GM12878 (cell line): ENCODE measurements around the gene NOL4L. TPM values are rescaled to one million over a fixed set of nuclear protein-coding genes. Genes with fewer than 3 reads are reported as not detected.
"Not testable (repeated sequence)": the region's sequence is repeated elsewhere in the genome, so short reads cannot be mapped to it uniquely, and the experiment has no call there.

Experiments used
- ATAC-seq: fragments of 200-7000 bp; cut with Tn5 transposase; 3 replicates; pipeline ENCODE4 v1.9.1; 2020; ENCODE audit warnings: mild to moderate bottlenecking, moderate library complexity
- BruUV-seq: library from RNA; stranded (reverse); fragments of 400-500 nt; replicated peaks from 2 replicates; lab custom pipeline; 2021; lab: Mats Ljungman, UMichigan
- CTCF ChIA-PET: fragments of 300-600 bp; sonication (Branson Sonifier 250); formaldehyde crosslinking; extraction: SDS; loops from one replicate; lab custom pipeline; 2021; ENCODE audit warnings: inconsistent platforms; lab: Yijun Ruan, JAX
- POLR2A ChIA-PET: fragments of 350-600 bp; formaldehyde crosslinking; extraction: SDS; loops from one replicate; lab custom pipeline; 2021; ENCODE audit warnings: inconsistent platforms; lab: Charles Lee
- RAD21 ChIA-PET: fragments of 300-600 bp; sonication (Branson Sonifier 250); formaldehyde crosslinking; loops from one replicate; lab custom pipeline; 2023; ENCODE audit warnings: antibody characterized with exemption; ENCODE audit not compliant: unreplicated experiment; lab: Charles Lee
- SMC1A ChIA-PET: fragments of 300-600 bp; sonication (Branson Sonifier 250); formaldehyde crosslinking; loops from one replicate; lab custom pipeline; 2023; ENCODE audit not compliant: unreplicated experiment, uncharacterized antibody; lab: Charles Lee
- DNase-seq: peaks from one replicate; pipeline ENCODE4 v3.0.0-alpha.2; 2011; ENCODE audit warnings: low read depth, low spot score
- FAIRE-seq: peaks from 3 replicates; lab custom pipeline; 2011; peaks lifted over from hg19 to GRCh38; lab: Jason Lieb, UNC
- H2AFZ ChIP-seq: 2 replicates; pipeline ENCODE4 v1.6.0; 2011; ENCODE audit warnings: low read depth, low read length, control low read depth; ENCODE audit not compliant: control insufficient read depth
- H3K27ac ChIP-seq: 2 replicates; pipeline ENCODE4 v1.5.1; 2011; ENCODE audit warnings: control low read depth; ENCODE audit not compliant: control insufficient read depth, insufficient read depth
- H3K27me3 ChIP-seq, 2 experiments: replicated peaks in 1 of 2; 2 replicates each; pipeline versions ENCODE4 v1.6.0 to v1.6.1; 2011; ENCODE audit warnings: low read length in 1 of 2; ENCODE audit not compliant: control insufficient read depth in 2 of 2, insufficient read depth in 2 of 2
- H3K36me3 ChIP-seq, 2 experiments: 2 replicates each; pipeline ENCODE4 v1.5.1; 2011; ENCODE audit warnings: low read length in 1 of 2; ENCODE audit not compliant: control insufficient read depth in 2 of 2, insufficient read depth in 2 of 2
- H3K4me1 ChIP-seq: 2 replicates; pipeline ENCODE4 v1.6.1; 2011; ENCODE audit warnings: mild to moderate bottlenecking, low read length, moderate library complexity, mixed read lengths; ENCODE audit not compliant: control insufficient read depth, insufficient read depth
- H3K4me2 ChIP-seq: 2 replicates; pipeline ENCODE4 v1.6.0; 2011; ENCODE audit warnings: control low read depth; ENCODE audit not compliant: control insufficient read depth, insufficient read depth
- H3K4me3 ChIP-seq: fragments of 200-600 bp; sonication (generic); 2 replicates; pipeline ENCODE4 v1.5.1; 2016
- H3K79me2 ChIP-seq: 2 replicates; pipeline ENCODE4 v1.6.0; 2011; ENCODE audit warnings: low read length; ENCODE audit not compliant: control insufficient read depth, insufficient read depth
- H3K9ac ChIP-seq: 2 replicates; pipeline ENCODE4 v1.8.0; 2011; ENCODE audit warnings: low read length, control low read depth, mixed read lengths; ENCODE audit not compliant: control insufficient read depth, insufficient read depth
- H3K9me3 ChIP-seq: replicated peaks from 3 replicates; pipeline ENCODE4 v1.5.1; 2011; ENCODE audit warnings: mild to moderate bottlenecking, low read length; ENCODE audit not compliant: control insufficient read depth, insufficient read depth
- H4K20me1 ChIP-seq: 2 replicates; pipeline ENCODE4 v1.6.0; 2011; ENCODE audit not compliant: control insufficient read depth, insufficient read depth
- BCLAF1 ChIP-seq: fragments of 450-650 bp; IDR thresholded peaks from 2 replicates; pipeline ENCODE4 v1.6.1; 2017; ENCODE audit warnings: antibody characterized with exemption, mild to moderate bottlenecking, moderate library complexity
- RUNX3 ChIP-seq: IDR thresholded peaks from 2 replicates; pipeline ENCODE4 v1.6.1; 2012; ENCODE audit warnings: low read length, inconsistent platforms
- SPI1 ChIP-seq: IDR thresholded peaks from 2 replicates; pipeline ENCODE4 v1.6.1; 2011; ENCODE audit warnings: low read depth, mild to moderate bottlenecking, low read length, moderate library complexity, borderline replicate concordance; ENCODE audit not compliant: insufficient read depth
- ZNF384 ChIP-seq: IDR thresholded peaks from 2 replicates; pipeline ENCODE4 v1.6.1; 2012; ENCODE audit warnings: low read depth, mild to moderate bottlenecking, low read length, improper control_type of control experiment, borderline replicate concordance
- WGBS: methylation state at CpG from one replicate; pipeline ENCODE4 v1.1.6; 2016; ENCODE audit warnings: low lambda C conversion rate; ENCODE audit not compliant: insufficient replicate concordance, insufficient coverage; ENCODE audit errors: missing lambda C conversion rate; 5-methylcytosine and 5-hydroxymethylcytosine counted together
- in situ Hi-C: fragments of 300-500 bp; cut with MboI; formaldehyde crosslinking; loops from 9 replicates; pipeline ENCODE4 v1.14.3; 2018; ENCODE audit warnings: mixed read lengths
- intact Hi-C: fragments of 100-400 bp; cut with micrococcal nuclease; formaldehyde crosslinking; loops from one replicate; pipeline ENCODE4 v1.14.2; 2022; ENCODE audit not compliant: unreplicated experiment
- polyA plus RNA-seq, 11 experiments: library from polyadenylated mRNA; depleted of rRNA in 4 of 11; unstranded in 6 of 11; stranded (reverse) in 5 of 11; fragments of >200 nt; fragmentation: Nextera tagmentation in 4 of 11; fragmentation: Illumina TruSeq in 1 of 11; extraction: Ambion mirVana in 4 of 11; extraction: Trizol in 1 of 11; gene quantifications; 1 replicate in 1 of 11; 2 replicates in 10 of 11; pipeline versions ENCODE4 v1.2.1 to v1.2.3, GENCODE V29; 2011 to 2016; ENCODE audit warnings: inconsistent platforms in 2 of 11, missing spikeins in 2 of 11, low read depth in 1 of 11
- total RNA-seq, 4 experiments: library from RNA; depleted of rRNA in 3 of 4; stranded (reverse); fragments of >200 nt in 3 of 4; fragmentation: Illumina TruSeq in 1 of 4; extraction: Trizol in 1 of 4; gene quantifications; 2 replicates each; pipeline versions ENCODE4 v1.2.1 to v1.2.3, GENCODE V29; 2013 to 2021
- TF ChIP-seq, protein P1 (sequence below): IDR thresholded peaks from 2 replicates; pipeline ENCODE4 v1.6.1; 2012; ENCODE audit warnings: improper control_type of control experiment, low read depth, low read length; ENCODE audit not compliant: insufficient replicate concordance

NOL4L gene
- total and polyA plus RNA-seq, 10 of the 15 experiments (the other 5 are each of a cell fraction or from before 2014, with no cell fraction given): 2.3 to 24.0 (median 8.0) TPM

DNA sequence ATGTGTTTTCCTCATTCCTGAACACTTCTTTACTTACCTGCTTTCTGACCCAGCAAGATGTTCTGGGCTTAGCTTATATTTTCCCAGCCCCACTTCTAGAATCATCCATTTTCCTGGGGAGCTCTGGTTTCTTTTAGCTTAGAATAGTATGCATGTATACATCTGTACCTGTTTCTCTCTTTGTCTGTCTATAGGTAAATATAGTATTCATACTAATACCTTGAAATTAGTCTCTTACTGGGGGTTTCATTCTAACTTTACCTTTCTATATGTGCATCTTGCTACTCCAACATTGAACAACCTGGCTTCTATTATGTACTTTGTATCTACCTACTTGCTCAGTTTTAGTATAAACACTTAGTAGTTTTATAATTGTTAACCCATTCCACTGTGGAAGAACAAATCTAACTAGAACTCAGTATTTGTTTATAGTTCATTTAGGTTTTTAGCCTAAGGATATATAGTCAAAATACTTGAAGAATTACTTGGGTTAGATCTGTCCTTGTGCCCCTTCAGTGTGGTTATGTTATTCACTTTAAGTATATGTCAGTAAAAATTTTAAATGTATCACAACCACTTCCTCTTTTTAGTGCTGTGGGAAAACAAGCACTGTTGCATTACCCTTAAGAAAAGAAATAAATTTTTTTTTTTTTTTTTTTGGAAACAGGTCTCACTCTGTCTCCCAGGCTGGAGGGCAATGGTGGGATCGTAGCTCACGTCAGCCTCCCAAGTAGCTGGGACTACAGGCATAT, 173.0 kb downstream of the NOL4L start:
- ATAC-seq (peak; percentile 90), FAIRE-seq (peak; percentile 47), DNase-seq (peak; percentile 11)
- ChIA-PET CTCF (interaction anchor here (0.6 to 1.4 kb wide), 3 partner anchors 74 to 109 kb away, joined by 3 read pairs; no protein-coding TSS in a partner anchor), POLR2A (interaction anchor here (0.9 kb wide), 1 partner anchor 48 kb away, joined by 6 read pairs; no protein-coding TSS in a partner anchor), RAD21 (interaction anchor here (1.0 to 1.2 kb wide), 2 partner anchors 12 to 20 kb away, joined by 3 to 5 read pairs; no protein-coding TSS in a partner anchor), SMC1A (interaction anchor here (0.8 to 1.4 kb wide), 4 partner anchors 9 to 209 kb away, joined by 3 to 4 read pairs (median 3); no protein-coding TSS in a partner anchor)
- Histone ChIP-seq H2AFZ (no peak overlapping the region), H3K4me2 (peak overlapping the region; percentile 22), H3K27me3 (no peaks in the 10 kb centered on the region), H3K9me3 (no peaks in the 10 kb centered on the region), H3K27ac (no peak overlapping the region), H4K20me1 (no peaks in the 10 kb centered on the region), H3K36me3 (peaks cover 0 to 5% of the 10 kb centered on the region in 2 experiments; a peak in 2 of 4 replicates), H3K4me1 (peaks cover 18% of the 10 kb centered on the region), H3K79me2 (peaks cover 24% of the 10 kb centered on the region), H3K4me3 (no peak overlapping the region), H3K9ac (no peak overlapping the region)
- TF ChIP-seq, protein P1, sequence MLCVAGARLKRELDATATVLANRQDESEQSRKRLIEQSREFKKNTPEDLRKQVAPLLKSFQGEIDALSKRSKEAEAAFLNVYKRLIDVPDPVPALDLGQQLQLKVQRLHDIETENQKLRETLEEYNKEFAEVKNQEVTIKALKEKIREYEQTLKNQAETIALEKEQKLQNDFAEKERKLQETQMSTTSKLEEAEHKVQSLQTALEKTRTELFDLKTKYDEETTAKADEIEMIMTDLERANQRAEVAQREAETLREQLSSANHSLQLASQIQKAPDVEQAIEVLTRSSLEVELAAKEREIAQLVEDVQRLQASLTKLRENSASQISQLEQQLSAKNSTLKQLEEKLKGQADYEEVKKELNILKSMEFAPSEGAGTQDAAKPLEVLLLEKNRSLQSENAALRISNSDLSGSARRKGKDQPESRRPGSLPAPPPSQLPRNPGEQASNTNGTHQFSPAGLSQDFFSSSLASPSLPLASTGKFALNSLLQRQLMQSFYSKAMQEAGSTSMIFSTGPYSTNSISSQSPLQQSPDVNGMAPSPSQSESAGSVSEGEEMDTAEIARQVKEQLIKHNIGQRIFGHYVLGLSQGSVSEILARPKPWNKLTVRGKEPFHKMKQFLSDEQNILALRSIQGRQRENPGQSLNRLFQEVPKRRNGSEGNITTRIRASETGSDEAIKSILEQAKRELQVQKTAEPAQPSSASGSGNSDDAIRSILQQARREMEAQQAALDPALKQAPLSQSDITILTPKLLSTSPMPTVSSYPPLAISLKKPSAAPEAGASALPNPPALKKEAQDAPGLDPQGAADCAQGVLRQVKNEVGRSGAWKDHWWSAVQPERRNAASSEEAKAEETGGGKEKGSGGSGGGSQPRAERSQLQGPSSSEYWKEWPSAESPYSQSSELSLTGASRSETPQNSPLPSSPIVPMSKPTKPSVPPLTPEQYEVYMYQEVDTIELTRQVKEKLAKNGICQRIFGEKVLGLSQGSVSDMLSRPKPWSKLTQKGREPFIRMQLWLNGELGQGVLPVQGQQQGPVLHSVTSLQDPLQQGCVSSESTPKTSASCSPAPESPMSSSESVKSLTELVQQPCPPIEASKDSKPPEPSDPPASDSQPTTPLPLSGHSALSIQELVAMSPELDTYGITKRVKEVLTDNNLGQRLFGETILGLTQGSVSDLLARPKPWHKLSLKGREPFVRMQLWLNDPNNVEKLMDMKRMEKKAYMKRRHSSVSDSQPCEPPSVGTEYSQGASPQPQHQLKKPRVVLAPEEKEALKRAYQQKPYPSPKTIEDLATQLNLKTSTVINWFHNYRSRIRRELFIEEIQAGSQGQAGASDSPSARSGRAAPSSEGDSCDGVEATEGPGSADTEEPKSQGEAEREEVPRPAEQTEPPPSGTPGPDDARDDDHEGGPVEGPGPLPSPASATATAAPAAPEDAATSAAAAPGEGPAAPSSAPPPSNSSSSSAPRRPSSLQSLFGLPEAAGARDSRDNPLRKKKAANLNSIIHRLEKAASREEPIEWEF: no peak
- TF ChIP-seq RUNX3: peak; percentile 66
- no peak for TF ChIP-seq BCLAF1
- TF ChIP-seq ZNF384: peak; percentile 69
- peak; percentile 95 for TF ChIP-seq SPI1
- intact Hi-C loops (no loop called here), in situ Hi-C loops (no loop called here)
- no TSS peak for BruUV-seq
- WGBS: 67% methylated on average over 2 of the region's 2 CpGs

- POLR2A ChIA-PET, H3K36me3 ChIP-seq, H3K4me1 ChIP-seq, H3K27me3 ChIP-seq, in situ Hi-C loops, H3K9me3 ChIP-seq, H3K79me2 ChIP-seq, SMC1A ChIA-PET, FAIRE-seq, H3K27ac ChIP-seq, BruUV-seq, RAD21 ChIA-PET, H3K4me2 ChIP-seq, H3K4me3 ChIP-seq, ATAC-seq, intact Hi-C loops, DNase-seq, H3K9ac ChIP-seq, H4K20me1 ChIP-seq, H2AFZ ChIP-seq: not testable (repeated sequence)
- CTCF ChIA-PET: interaction anchor here (1.9 kb wide), 1 partner anchor 70 kb away, joined by 4 read pairs; no protein-coding TSS in a partner anchor
- WGBS: 89% methylated on average over 9 of the region's 9 CpGs
Observed at GRCh38 chr20:32407131-32407750, 177.9 kb downstream of the NOL4L start.
